Vagina (tissue), 2 donors: ENCODE data around the gene CHST9. TPM values are rescaled to one million over a fixed set of nuclear protein-coding genes. Genes with fewer than 3 reads are reported as not detected.

Experiments
- DNase-seq, 2 donors: peaks; one replicate each; pipeline ENCODE4 v3.0.0-alpha.2; 2017; ENCODE audit errors: extremely low spot score in 2 of 2
- H3K27ac ChIP-seq: fragments of 200-600 bp; sonication (generic); one replicate; pipeline ENCODE4 v1.5.1; 2019
- H3K27me3 ChIP-seq: fragments of 200-600 bp; sonication (generic); one replicate; pipeline ENCODE4 v1.5.1; 2019
- H3K36me3 ChIP-seq, 2 donors: fragments of 200-600 bp; sonication (generic); one replicate each; pipeline ENCODE4 v1.5.1; 2017 to 2019
- H3K4me1 ChIP-seq: fragments of 200-600 bp; sonication (generic); one replicate; pipeline ENCODE4 v1.5.1; 2019
- H3K4me3 ChIP-seq, 2 donors: fragments of 200-600 bp; sonication (generic); 1 replicate in 1 of 2; 2 replicates in 1 of 2; pipeline ENCODE4 v1.5.1; 2016 to 2019
- H3K9me3 ChIP-seq: fragments of 200-600 bp; sonication (generic); one replicate; pipeline ENCODE4 v1.5.1; 2019
- CTCF ChIP-seq, 3 experiments: fragments of 450-650 bp in 2 of 3; fragments of 200-600 bp in 1 of 3; sonication (generic) in 1 of 3; IDR thresholded peaks; one replicate each; pipeline ENCODE4 v1.5.1; 2017 to 2019; ENCODE audit warnings: antibody characterized with exemption in 3 of 3, mild to moderate bottlenecking in 2 of 3, moderate library complexity in 2 of 3
- POLR2A ChIP-seq, 2 donors: fragments of 450-650 bp; IDR thresholded peaks; one replicate each; pipeline ENCODE4 v1.6.1; 2017; ENCODE audit warnings: antibody characterized with exemption in 2 of 2, mild to moderate bottlenecking in 2 of 2, moderate library complexity in 2 of 2
- POLR2AphosphoS5 ChIP-seq, 2 donors: sonication (generic); formaldehyde crosslinking; IDR thresholded peaks; one replicate each; pipeline ENCODE4 v1.9.0; 2017; ENCODE audit warnings: antibody characterized with exemption in 2 of 2, mild to moderate bottlenecking in 2 of 2, low read depth in 1 of 2; ENCODE audit not compliant: insufficient read depth in 1 of 2
- intact Hi-C: fragments of 100-400 bp; cut with DNase I; formaldehyde crosslinking; loops from one replicate; pipeline ENCODE4 v1.15.1; 2023
- total RNA-seq: library from RNA; depleted of rRNA; stranded (reverse); fragments of >200 nt; gene quantifications from one replicate; pipeline ENCODE4 v1.2.3, GENCODE V29; 2016

Gene CHST9
- total RNA-seq, 1 donor from 2014 or later = 0.74 TPM

- intact Hi-C loops = no loop called here
- TF ChIP-seq POLR2A (IDR thresholded peaks at IDR 0.05) (no peak), POLR2AphosphoS5 (IDR thresholded peaks at IDR 0.05; ENCODE audit: insufficient read depth in 1 of 2, low read depth in 1 of 2) (no peak), CTCF (IDR thresholded peaks at IDR 0.05) (no peak)
- Histone ChIP-seq H3K9me3 (no peaks in the 10 kb centered on the region), H3K27ac (no peak overlapping the region), H3K36me3 (no peaks in the 10 kb centered on the region), H3K4me1 (no peaks in the 10 kb centered on the region), H3K27me3 (no peaks in the 10 kb centered on the region), H3K4me3 (no peak overlapping the region)
- DNase-seq = no peak
These were observed 310.8 kb downstream of the CHST9 start for GRCh38 chr18:26874283-26874682.

- Histone ChIP-seq H3K36me3 (no peaks in the 10 kb centered on the region), H3K4me3 (no peak overlapping the region), H3K27ac (no peak overlapping the region), H3K27me3 (no peaks in the 10 kb centered on the region), H3K9me3 (no peaks in the 10 kb centered on the region), H3K4me1 (no peaks in the 10 kb centered on the region)
- intact Hi-C loops = no loop called here
- DNase-seq = no peak
- TF ChIP-seq POLR2AphosphoS5 (IDR thresholded peaks at IDR 0.05; ENCODE audit: insufficient read depth in 1 of 2, low read depth in 1 of 2) (no peak), CTCF (IDR thresholded peaks at IDR 0.05) (no peak), POLR2A (IDR thresholded peaks at IDR 0.05) (no peak)
These were observed 315.5 kb downstream of the CHST9 start for GRCh38 chr18:26869640-26870039.

GRCh38 chr18:26868968-26869586, 316.0 kb downstream of the CHST9 start:
- no peak for TF ChIP-seq POLR2A (IDR thresholded peaks at IDR 0.05)
- TF ChIP-seq POLR2AphosphoS5 (IDR thresholded peaks at IDR 0.05; ENCODE audit: insufficient read depth in 1 of 2, low read depth in 1 of 2) = no peak
- TF ChIP-seq CTCF (IDR thresholded peaks at IDR 0.05) = no peak
- Histone ChIP-seq H3K36me3 (no peaks in the 10 kb centered on the region), H3K27ac (no peak overlapping the region), H3K9me3 (no peaks in the 10 kb centered on the region), H3K4me3 (no peak overlapping the region), H3K27me3 (no peaks in the 10 kb centered on the region), H3K4me1 (no peaks in the 10 kb centered on the region)
- no peak for DNase-seq
- intact Hi-C loops = no loop called here

GRCh38 chr18:26867471-26867870, 317.6 kb downstream of the CHST9 start:
- no peaks in the 10 kb centered on the region for H3K36me3 ChIP-seq
- intact Hi-C loops = no loop called here
- no peak overlapping the region for H3K27ac ChIP-seq

More at GRCh38 chr18:26867471-26867870, 317.6 kb downstream of the CHST9 start:
- no peak for TF ChIP-seq POLR2A (IDR thresholded peaks at IDR 0.05)
- no peak for TF ChIP-seq CTCF (IDR thresholded peaks at IDR 0.05)
- TF ChIP-seq POLR2AphosphoS5 (IDR thresholded peaks at IDR 0.05; ENCODE audit: insufficient read depth in 1 of 2, low read depth in 1 of 2) = no peak
- H3K27me3 ChIP-seq = no peaks in the 10 kb centered on the region
- DNase-seq = no peak
- peaks cover 12% of the 10 kb centered on the region for H3K4me1 ChIP-seq
- no peaks in the 10 kb centered on the region for H3K9me3 ChIP-seq
- H3K4me3 ChIP-seq = no peak overlapping the region
